GM12801 (cell line): ENCODE measurements around the gene ANKRD33.

Experiments used
- CTCF ChIP-seq: IDR thresholded peaks from one replicate; pipeline ENCODE4 v1.5.1; 2011; ENCODE audit warnings: control low read depth; ENCODE audit not compliant: insufficient read length; ENCODE audit errors: extremely low read depth

Gene ANKRD33

GRCh38 chr12:51846271-51846691, 41.6 kb upstream of the ANKRD33 start:
- TF ChIP-seq CTCF: no peak

- TF ChIP-seq CTCF: no peak
Measured at GRCh38 chr12:51846911-51847642, 40.8 kb upstream of the ANKRD33 start.

- no peak for TF ChIP-seq CTCF
Measured at GRCh38 chr12:51847643-51848325, 40.1 kb upstream of the ANKRD33 start.

- no peak for TF ChIP-seq CTCF
Measured at GRCh38 chr12:51848326-51848727, 39.6 kb upstream of the ANKRD33 start, which contains the start of gene FIGNL2. FIGNL2 (minus strand) TSS chr12:51848718; CDS start chr12:51822413, 26,305 bp downstream.

GRCh38 chr12:51848841-51849735, 38.8 kb upstream of the ANKRD33 start:
- no peak for TF ChIP-seq CTCF

- no peak for TF ChIP-seq CTCF
Measured at GRCh38 chr12:51850081-51850964, 37.6 kb upstream of the ANKRD33 start.

GRCh38 chr12:51850965-51851299, 37.0 kb upstream of the ANKRD33 start:
- no peak for TF ChIP-seq CTCF
